H1 (cell line): ENCODE measurements around the gene EIF4EBP3.

Experiments
- CBX8 ChIP-seq: fragments of 300-800, 300-1000 bp; sonication (generic); IDR thresholded peaks from 2 replicates; pipeline ENCODE4 v1.7.1; 2016; ENCODE audit warnings: low read depth, low read length, borderline replicate concordance
- JUN ChIP-seq: IDR thresholded peaks from 2 replicates; pipeline ENCODE4 v1.6.1; 2011; ENCODE audit warnings: low read depth, mild to moderate bottlenecking, improper control_type of control experiment, low read length
- NRF1 ChIP-seq: IDR thresholded peaks from 2 replicates; pipeline ENCODE4 v1.6.1; 2011; ENCODE audit warnings: mild to moderate bottlenecking, low read depth, low read length, improper control_type of control experiment
- POLR2A ChIP-seq, 2 experiments: IDR thresholded peaks; 1 replicate in 1 of 2; 2 replicates in 1 of 2; pipeline ENCODE4 v1.6.1; 2011; ENCODE audit warnings: low read depth in 2 of 2, low read length in 2 of 2, mild to moderate bottlenecking in 2 of 2; ENCODE audit errors: control extremely low read depth in 1 of 2
- RAD21 ChIP-seq, 2 experiments: IDR thresholded peaks in 1 of 2; conservative IDR thresholded peaks in 1 of 2; 2 replicates each; pipeline ENCODE4 v1.6.1; 2011; ENCODE audit warnings: low read depth in 2 of 2, low read length in 2 of 2, improper control_type of control experiment in 1 of 2, inconsistent platforms in 1 of 2, mild to moderate bottlenecking in 1 of 2, moderate library complexity in 1 of 2
- TF ChIP-seq, protein P1 (sequence below), 3 experiments: IDR thresholded peaks; 1 replicate in 2 of 3; 2 replicates in 1 of 3; pipeline versions ENCODE4 v1.5.1 to v1.6.1; 2011; ENCODE audit warnings: low read length in 3 of 3, mild to moderate bottlenecking in 3 of 3, inconsistent platforms in 2 of 3, low read depth in 1 of 3, moderate library complexity in 1 of 3; ENCODE audit not compliant: insufficient read depth in 1 of 3; ENCODE audit errors: control extremely low read depth in 1 of 3

DNA sequence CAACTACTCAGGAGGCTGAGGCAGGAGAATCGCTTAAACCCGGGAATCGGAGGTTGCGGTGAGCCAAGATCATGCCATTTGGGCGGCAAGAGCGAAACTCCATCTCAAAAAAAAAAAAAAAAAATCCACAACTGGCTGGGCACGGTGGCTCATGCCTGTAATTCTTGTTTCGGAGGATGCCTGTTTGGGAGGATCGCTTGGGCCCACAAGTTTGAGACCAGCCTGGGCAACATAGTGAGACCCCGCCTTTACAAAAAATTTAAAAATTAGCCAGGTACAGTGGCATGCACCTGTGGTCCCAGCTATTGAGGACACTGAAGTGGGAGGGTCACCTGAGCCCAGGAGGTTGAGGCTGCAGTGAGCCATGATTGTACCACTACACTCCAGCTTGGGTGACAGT lies 1.9 kb upstream of the EIF4EBP3 start:
- no peak for TF ChIP-seq CBX8
- TF ChIP-seq NRF1: no peak
- TF ChIP-seq, protein P1, sequence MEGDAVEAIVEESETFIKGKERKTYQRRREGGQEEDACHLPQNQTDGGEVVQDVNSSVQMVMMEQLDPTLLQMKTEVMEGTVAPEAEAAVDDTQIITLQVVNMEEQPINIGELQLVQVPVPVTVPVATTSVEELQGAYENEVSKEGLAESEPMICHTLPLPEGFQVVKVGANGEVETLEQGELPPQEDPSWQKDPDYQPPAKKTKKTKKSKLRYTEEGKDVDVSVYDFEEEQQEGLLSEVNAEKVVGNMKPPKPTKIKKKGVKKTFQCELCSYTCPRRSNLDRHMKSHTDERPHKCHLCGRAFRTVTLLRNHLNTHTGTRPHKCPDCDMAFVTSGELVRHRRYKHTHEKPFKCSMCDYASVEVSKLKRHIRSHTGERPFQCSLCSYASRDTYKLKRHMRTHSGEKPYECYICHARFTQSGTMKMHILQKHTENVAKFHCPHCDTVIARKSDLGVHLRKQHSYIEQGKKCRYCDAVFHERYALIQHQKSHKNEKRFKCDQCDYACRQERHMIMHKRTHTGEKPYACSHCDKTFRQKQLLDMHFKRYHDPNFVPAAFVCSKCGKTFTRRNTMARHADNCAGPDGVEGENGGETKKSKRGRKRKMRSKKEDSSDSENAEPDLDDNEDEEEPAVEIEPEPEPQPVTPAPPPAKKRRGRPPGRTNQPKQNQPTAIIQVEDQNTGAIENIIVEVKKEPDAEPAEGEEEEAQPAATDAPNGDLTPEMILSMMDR (IDR thresholded peaks at IDR 0.05; ENCODE audit: control extremely low read depth in 1 of 3, insufficient read depth in 1 of 3, low read depth in 1 of 3, low read length in 3 of 3): no peak
- TF ChIP-seq RAD21 (IDR thresholded peaks at IDR 0.05 in 1 of 2, conservative IDR thresholded peaks at IDR 0.05 in 1 of 2; ENCODE audit: low read depth in 2 of 2, low read length in 2 of 2): no peak
- no peak for TF ChIP-seq POLR2A (IDR thresholded peaks at IDR 0.05; ENCODE audit: control extremely low read depth in 1 of 2, low read depth in 2 of 2, low read length in 2 of 2)
- TF ChIP-seq JUN: no peak
